ENCODE measurements around the gene IL1F10.

Gene IL1F10

GRCh38 chr2:113067681-113068080 is at the start of gene IL1F10:
Gene IL1F10, plus strand, starts transcription at chr2:113067970. Its CDS starts 4,769 bp downstream, at chr2:113072739.
- no peak for DNase-seq (ENCODE audit: low spot score)

- no peak for DNase-seq (ENCODE audit: low spot score)
These were observed 49.3 kb upstream of the IL1F10 start for GRCh38 chr2:113018509-113018908.

- DNase-seq (ENCODE audit: low spot score) = no peak
These were observed 46.5 kb upstream of the IL1F10 start for GRCh38 chr2:113021312-113021711.

GRCh38 chr2:113024764-113025163 is 43.0 kb upstream of the IL1F10 start:
- DNase-seq (ENCODE audit: low spot score) = no peak

- DNase-seq (ENCODE audit: low spot score) = no peak
These were observed 42.0 kb upstream of the IL1F10 start for GRCh38 chr2:113025737-113026136.

- DNase-seq (ENCODE audit: low spot score) = no peak
These were observed 40.1 kb upstream of the IL1F10 start for GRCh38 chr2:113027691-113028090.

GRCh38 chr2:113028112-113028511 is 39.7 kb upstream of the IL1F10 start:
- DNase-seq (ENCODE audit: low spot score) = no peak

- DNase-seq (ENCODE audit: low spot score) = no peak
These were observed 35.0 kb upstream of the IL1F10 start for GRCh38 chr2:113032737-113033136.

- DNase-seq (ENCODE audit: low spot score) = no peak
These were observed 33.8 kb upstream of the IL1F10 start for GRCh38 chr2:113034016-113034415.

- no peak for DNase-seq (ENCODE audit: low spot score)
These were observed 31.0 kb upstream of the IL1F10 start for GRCh38 chr2:113036763-113037162.

- DNase-seq (ENCODE audit: low spot score) = no peak
These were observed 29.5 kb upstream of the IL1F10 start for GRCh38 chr2:113038291-113038690.

GRCh38 chr2:113039158-113039557 is 28.6 kb upstream of the IL1F10 start:
- DNase-seq (ENCODE audit: low spot score) = no peak

- no peak for DNase-seq (ENCODE audit: low spot score)
These were observed 28.1 kb upstream of the IL1F10 start for GRCh38 chr2:113039719-113040118.

GRCh38 chr2:113041871-113042270 is 25.9 kb upstream of the IL1F10 start:
- DNase-seq (ENCODE audit: low spot score) = no peak

- DNase-seq (ENCODE audit: low spot score) = no peak
These were observed 21.3 kb upstream of the IL1F10 start for GRCh38 chr2:113046465-113046864.

- DNase-seq (ENCODE audit: low spot score) = no peak
These were observed 16.6 kb upstream of the IL1F10 start for GRCh38 chr2:113050921-113051895.

GRCh38 chr2:113052396-113052917 is 15.3 kb upstream of the IL1F10 start, which contains the start of gene IL36B:
Gene IL36B, minus strand, starts transcription at chr2:113052867.
- DNase-seq (ENCODE audit: low spot score) = no peak

GRCh38 chr2:113053666-113054065 is 14.1 kb upstream of the IL1F10 start:
- no peak for DNase-seq (ENCODE audit: low spot score)

GRCh38 chr2:113054066-113054465 is 13.7 kb upstream of the IL1F10 start:
- no peak for DNase-seq (ENCODE audit: low spot score)

- no peak for DNase-seq (ENCODE audit: low spot score)
These were observed 11.2 kb upstream of the IL1F10 start for GRCh38 chr2:113056521-113056920.

- no peak for DNase-seq (ENCODE audit: low spot score)
These were observed 10.7 kb upstream of the IL1F10 start for GRCh38 chr2:113057117-113057516.

GRCh38 chr2:113058411-113058994 is 9.3 kb upstream of the IL1F10 start:
- DNase-seq (ENCODE audit: low spot score) = no peak
